ENCODE results near the gene SLC12A7. TPM values are rescaled to one million over a fixed set of nuclear protein-coding genes. Genes with fewer than 3 reads are reported as not detected.

SLC12A7 gene
- total RNA-seq, 4 donors from 2014 or later, result 18.8 to 28.7 (median 24.5) TPM

GRCh38 chr5:1131191-1131621 lies 19.3 kb upstream of the SLC12A7 start:
- peaks cover 0 to 37% (median 7%) of the 10 kb centered on the region in 3 donors for H3K4me1 ChIP-seq

GRCh38 chr5:1130218-1130946 lies 18.5 kb upstream of the SLC12A7 start:
- 80% methylated on average over 2 of the region's 26 CpGs; no CpG with 5 or more reads in 1 of the 2 donors for WGBS, 2 donors (ENCODE audit: low coverage in 1 of 2)

More at GRCh38 chr5:1131191-1131621, 19.3 kb upstream of the SLC12A7 start:
- ATAC-seq, result no peak
- H3K36me3 ChIP-seq, result no peaks in the 10 kb centered on the region
- WGBS, 2 donors (ENCODE audit: low coverage in 1 of 2), result 86% methylated on average over 1 of the region's 14 CpGs; no CpG with 5 or more reads in 1 of the 2 donors
- H3K27me3 ChIP-seq, result peaks cover 5% of the 10 kb centered on the region
- TF ChIP-seq EP300 (IDR thresholded peaks at IDR 0.05) (no peak), POLR2A (IDR thresholded peaks at IDR 0.05) (no peak), CTCF (IDR thresholded peaks at IDR 0.05) (no peak), POLR2AphosphoS5 (IDR thresholded peaks at IDR 0.05) (no peak)
- H3K9me3 ChIP-seq, result no peaks in the 10 kb centered on the region
- H3K27ac ChIP-seq, result no peak overlapping the region
- no peak overlapping the region for H3K4me3 ChIP-seq

GRCh38 chr5:1129711-1130055 lies 17.8 kb upstream of the SLC12A7 start:
- Histone ChIP-seq H3K4me3 (no peak overlapping the region), H3K4me1 (peaks cover 0 to 42% (median 7%) of the 10 kb centered on the region in 3 donors), H3K27me3 (peaks cover 5% of the 10 kb centered on the region), H3K27ac (no peak overlapping the region), H3K36me3 (no peaks in the 10 kb centered on the region), H3K9me3 (no peaks in the 10 kb centered on the region)
- no peak for ATAC-seq
- WGBS, 2 donors (ENCODE audit: low coverage in 1 of 2), result 91% methylated on average over 9 of the region's 9 CpGs; no CpG with 5 or more reads in 1 of the 2 donors
- TF ChIP-seq POLR2AphosphoS5 (IDR thresholded peaks at IDR 0.05), result no peak
- TF ChIP-seq EP300 (IDR thresholded peaks at IDR 0.05), result no peak
- TF ChIP-seq CTCF (IDR thresholded peaks at IDR 0.05), result no peak
- TF ChIP-seq POLR2A (IDR thresholded peaks at IDR 0.05), result no peak

More at GRCh38 chr5:1130218-1130946, 18.5 kb upstream of the SLC12A7 start:
- Histone ChIP-seq H3K27ac (no peak overlapping the region), H3K36me3 (no peaks in the 10 kb centered on the region), H3K9me3 (no peaks in the 10 kb centered on the region), H3K4me1 (peaks cover 0 to 40% (median 7%) of the 10 kb centered on the region in 3 donors), H3K4me3 (no peak overlapping the region), H3K27me3 (peaks cover 5% of the 10 kb centered on the region)
- TF ChIP-seq CTCF (IDR thresholded peaks at IDR 0.05) (no peak), POLR2A (IDR thresholded peaks at IDR 0.05) (no peak), POLR2AphosphoS5 (IDR thresholded peaks at IDR 0.05) (no peak), EP300 (IDR thresholded peaks at IDR 0.05) (no peak)
- no peak for ATAC-seq

- 93% methylated on average over 3 of the region's 24 CpGs; no CpG with 5 or more reads in 1 of the 2 donors for WGBS, 2 donors (ENCODE audit: low coverage in 1 of 2)
- Histone ChIP-seq H3K4me3 (no peak overlapping the region), H3K27ac (no peak overlapping the region), H3K36me3 (no peaks in the 10 kb centered on the region), H3K9me3 (no peaks in the 10 kb centered on the region), H3K27me3 (peaks cover 5% of the 10 kb centered on the region), H3K4me1 (peaks cover 0 to 42% (median 7%) of the 10 kb centered on the region in 3 donors)
- TF ChIP-seq CTCF (IDR thresholded peaks at IDR 0.05) (no peak), POLR2A (IDR thresholded peaks at IDR 0.05) (no peak), POLR2AphosphoS5 (IDR thresholded peaks at IDR 0.05) (no peak), EP300 (IDR thresholded peaks at IDR 0.05) (no peak)
- no peak for ATAC-seq
Observed at GRCh38 chr5:1128977-1129710, 17.3 kb upstream of the SLC12A7 start.
